ENCODE measurements around the gene SOAT2. TPM values are rescaled to one million over a fixed set of nuclear protein-coding genes. Genes with fewer than 3 reads are reported as not detected.

SOAT2 gene
- total RNA-seq, 1 experiment from 2014 or later, result not detected

DNA sequence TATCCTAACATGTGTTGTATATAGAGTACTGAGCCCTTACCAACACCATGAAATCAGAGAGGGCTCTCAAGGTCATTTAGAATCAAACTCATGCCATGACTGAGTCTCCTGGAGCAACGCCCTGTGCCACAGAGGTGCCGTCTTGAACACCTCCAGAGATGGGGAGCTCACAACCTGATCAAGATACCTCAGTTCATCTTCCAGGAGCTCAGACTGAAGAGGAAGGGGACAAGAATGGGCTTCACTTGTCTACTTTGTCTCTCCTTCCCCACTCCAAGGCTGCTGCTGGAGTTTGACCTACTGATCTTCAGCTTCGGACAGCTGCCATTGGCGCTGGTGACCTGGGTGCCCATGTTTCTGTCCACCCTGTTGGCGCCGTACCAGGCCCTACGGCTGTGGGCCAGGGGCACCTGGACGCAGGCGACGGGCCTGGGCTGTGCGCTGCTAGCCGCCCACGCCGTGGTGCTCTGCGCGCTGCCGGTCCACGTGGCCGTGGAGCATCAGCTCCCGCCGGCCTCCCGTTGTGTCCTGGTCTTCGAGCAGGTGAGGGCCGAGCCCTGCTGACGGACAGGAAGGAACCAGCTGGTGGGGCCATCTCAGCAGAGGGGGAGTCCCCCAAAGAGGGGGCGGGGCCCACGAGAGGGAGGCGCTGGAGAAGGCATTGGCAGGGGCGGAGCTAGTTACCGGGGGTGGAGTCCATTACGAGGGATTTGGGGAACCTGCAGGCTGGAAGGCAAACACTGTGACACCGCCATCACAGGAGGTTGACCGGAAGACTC is 12.0 kb downstream of the SOAT2 start:
- Histone ChIP-seq H3K4me2 (ENCODE audit: insufficient read depth, insufficient read length, low read length) (no peak overlapping the region), H2BK12ac (ENCODE audit: insufficient read length, low read depth, low read length) (no peak overlapping the region), H4K91ac (ENCODE audit: insufficient read length, low read depth, low read length) (no peak overlapping the region), H4K20me1 (ENCODE audit: control insufficient read depth, insufficient read depth, insufficient read length) (no peaks in the 10 kb centered on the region), H4K8ac (replicated peaks; ENCODE audit: insufficient read length, low read depth, low read length) (no peak overlapping the region), H3K4me1 (ENCODE audit: insufficient read depth, low read length) (no peaks in the 10 kb centered on the region), H3K79me2 (ENCODE audit: insufficient read depth, low read length) (no peaks in the 10 kb centered on the region), H3K79me1 (ENCODE audit: insufficient read depth, low read depth, low read length, poor library complexity, severe bottlenecking) (no peaks in the 10 kb centered on the region), H3T11ph (ENCODE audit: low read length) (no peak overlapping the region), H3K23ac (ENCODE audit: insufficient read length, low read depth, low read length) (no peak overlapping the region), H2BK5ac (ENCODE audit: insufficient read length, low read length) (no peak overlapping the region), H3K18ac (ENCODE audit: insufficient read length, low read depth, low read length) (no peak overlapping the region), H2AK5ac (ENCODE audit: insufficient read length, low read length) (no peak overlapping the region), H3K27ac (ENCODE audit: insufficient read length, low read depth, low read length) (no peak overlapping the region), H3K23me2 (ENCODE audit: insufficient read length, low read depth, low read length, poor library complexity, severe bottlenecking) (no peaks in the 10 kb centered on the region), H3K27me3 (ENCODE audit: insufficient read depth, low read length) (no peaks in the 10 kb centered on the region), H2BK20ac (ENCODE audit: low read depth, low read length, poor library complexity, severe bottlenecking) (no peak overlapping the region), H3K4ac (ENCODE audit: low read depth, low read length) (no peak overlapping the region), H3K9ac (ENCODE audit: extremely low read depth, insufficient read length, low read length) (no peak overlapping the region), H3K9me3 (ENCODE audit: control insufficient read depth, low read depth, low read length) (no peaks in the 10 kb centered on the region), H4K5ac (ENCODE audit: insufficient read length, low read depth, low read length) (no peak overlapping the region), H2AFZ (ENCODE audit: low read length) (no peak overlapping the region), H2BK15ac (ENCODE audit: low read depth, low read length) (no peak overlapping the region; the same call in 1 of the 2 replicates), H2BK120ac (ENCODE audit: low read depth, low read length, poor library complexity, severe bottlenecking) (no peak overlapping the region), H3K14ac (ENCODE audit: insufficient read depth, low read length) (no peak overlapping the region), H3K56ac (ENCODE audit: insufficient read length, low read depth, low read length) (no peak overlapping the region)
- Mint-ChIP-seq H3K36me3 (ENCODE audit: insufficient read depth in 1 of 3, low read depth in 3 of 3) (no peaks in the 10 kb centered on the region), H3K27me3 (ENCODE audit: low read depth) (peaks cover 24% of the 10 kb centered on the region), H3K27ac (no peak overlapping the region), H3K4me1 (peaks cover 0 to 5% of the 10 kb centered on the region in 2 experiments; a peak in 2 of 4 replicates), H3K9me3 (peaks cover under 1 to 5% of the 10 kb centered on the region in 2 experiments; a peak in 3 of 5 replicates), H3K4me3 (no peak overlapping the region)
- peak; percentile 96 for DNase-seq
- TF ChIP-seq, protein P1, sequence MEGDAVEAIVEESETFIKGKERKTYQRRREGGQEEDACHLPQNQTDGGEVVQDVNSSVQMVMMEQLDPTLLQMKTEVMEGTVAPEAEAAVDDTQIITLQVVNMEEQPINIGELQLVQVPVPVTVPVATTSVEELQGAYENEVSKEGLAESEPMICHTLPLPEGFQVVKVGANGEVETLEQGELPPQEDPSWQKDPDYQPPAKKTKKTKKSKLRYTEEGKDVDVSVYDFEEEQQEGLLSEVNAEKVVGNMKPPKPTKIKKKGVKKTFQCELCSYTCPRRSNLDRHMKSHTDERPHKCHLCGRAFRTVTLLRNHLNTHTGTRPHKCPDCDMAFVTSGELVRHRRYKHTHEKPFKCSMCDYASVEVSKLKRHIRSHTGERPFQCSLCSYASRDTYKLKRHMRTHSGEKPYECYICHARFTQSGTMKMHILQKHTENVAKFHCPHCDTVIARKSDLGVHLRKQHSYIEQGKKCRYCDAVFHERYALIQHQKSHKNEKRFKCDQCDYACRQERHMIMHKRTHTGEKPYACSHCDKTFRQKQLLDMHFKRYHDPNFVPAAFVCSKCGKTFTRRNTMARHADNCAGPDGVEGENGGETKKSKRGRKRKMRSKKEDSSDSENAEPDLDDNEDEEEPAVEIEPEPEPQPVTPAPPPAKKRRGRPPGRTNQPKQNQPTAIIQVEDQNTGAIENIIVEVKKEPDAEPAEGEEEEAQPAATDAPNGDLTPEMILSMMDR (conservative IDR thresholded peaks at IDR 0.05), result no peak
- no CpG with 5 or more reads among the region's 33 CpGs for WGBS (ENCODE audit: extremely low coverage, insufficient read length, low lambda C conversion rate)

Measured in H9 (cell line).